Activated T-helper 1 cell treated with Interleukin-2 at 50 U/mL for 16 hours (primary cell): ENCODE data around the gene ILKAP.

Experiments used
- DNase-seq: peaks from one replicate; pipeline ENCODE4 v3.0.0-alpha.2; 2020; ENCODE audit warnings: low read depth

ILKAP gene

GRCh38 chr2:238166391-238167343 lies 36.8 kb downstream of the ILKAP start:
- no peak for DNase-seq

GRCh38 chr2:238165288-238165921 lies 38.1 kb downstream of the ILKAP start:
- DNase-seq, result no peak

- no peak for DNase-seq
Measured at GRCh38 chr2:238164906-238165287, 38.6 kb downstream of the ILKAP start.

GRCh38 chr2:238163481-238164198 lies 39.9 kb downstream of the ILKAP start:
- DNase-seq, result no peak

- DNase-seq, result no peak
Measured at GRCh38 chr2:238162846-238163441, 40.6 kb downstream of the ILKAP start.

- DNase-seq, result no peak
Measured at GRCh38 chr2:238162251-238162845, 41.1 kb downstream of the ILKAP start.

GRCh38 chr2:238161291-238162051 lies 42.0 kb downstream of the ILKAP start:
- no peak for DNase-seq

- no peak for DNase-seq
Measured at GRCh38 chr2:238160206-238161129, 43.0 kb downstream of the ILKAP start.

- DNase-seq, result no peak
Measured at GRCh38 chr2:238159661-238160205, 43.8 kb downstream of the ILKAP start.

- DNase-seq, result no peak
Measured at GRCh38 chr2:238159071-238159539, 44.4 kb downstream of the ILKAP start.

GRCh38 chr2:238158509-238159070 lies 44.9 kb downstream of the ILKAP start, which contains the start of gene ERFE:
TSS of gene ERFE (plus strand) at chr2:238158970. CDS start at chr2:238159008, 38 bp downstream.
- peak; percentile 13 for DNase-seq

- no peak for DNase-seq
Measured at GRCh38 chr2:238158018-238158508, 45.4 kb downstream of the ILKAP start.

GRCh38 chr2:238157506-238158017 lies 45.9 kb downstream of the ILKAP start:
- no peak for DNase-seq

GRCh38 chr2:238155761-238156694 lies 47.5 kb downstream of the ILKAP start:
- DNase-seq, result no peak

GRCh38 chr2:238155051-238155760 lies 48.3 kb downstream of the ILKAP start:
- DNase-seq, result no peak

GRCh38 chr2:238154570-238154969 lies 48.9 kb downstream of the ILKAP start:
- no peak for DNase-seq
